Measurements from ENCODE around the gene ZGPAT.
"Not testable (repeated sequence)": the region's sequence is repeated elsewhere in the genome, so short reads cannot be mapped to it uniquely, and the experiment has no call there.

Gene ZGPAT

DNA sequence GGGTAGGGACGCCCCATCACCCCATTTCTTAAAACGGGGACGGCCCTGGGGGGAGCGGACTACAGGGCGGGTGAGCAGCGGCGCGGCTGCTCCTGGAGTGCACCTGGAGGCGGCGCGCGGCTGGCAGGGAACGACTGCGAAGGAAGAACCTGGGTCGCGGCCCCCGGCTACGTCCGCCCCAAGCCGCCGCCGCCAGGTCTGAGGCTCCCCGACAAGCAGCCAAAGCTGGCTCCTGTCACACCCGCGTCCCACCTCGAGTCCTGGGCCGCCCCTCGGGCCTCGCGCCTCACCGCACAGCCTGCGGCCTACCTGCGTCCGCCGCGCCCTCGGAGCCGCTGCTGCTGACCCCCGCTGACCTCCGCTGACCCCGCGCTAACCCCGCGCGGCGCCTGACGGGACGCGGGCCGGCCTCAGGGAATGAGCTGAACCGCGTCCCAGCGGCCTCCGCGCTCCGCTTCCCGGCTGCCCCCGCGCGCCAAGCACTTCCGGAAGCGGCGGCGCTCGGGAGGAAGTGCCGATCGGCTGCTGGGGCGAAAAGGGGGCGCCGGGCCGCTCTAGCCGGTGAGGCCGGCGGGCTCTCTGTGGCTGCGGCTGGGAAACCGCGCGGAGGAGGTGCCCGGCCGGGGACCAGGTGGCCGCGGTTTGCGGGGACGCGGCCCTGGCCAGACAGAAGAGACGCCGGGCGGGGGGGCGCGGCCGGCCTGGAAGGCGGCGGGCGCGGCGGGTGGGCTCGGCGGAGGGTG is at the start of gene ZGPAT, which contains the start of gene ARFRP1:
ZGPAT (plus strand) TSS at position 482 of the 743 bp plus-strand sequence. CDS start 542 bp downstream, outside the sequence.
ARFRP1 (minus strand) TSS at position 419 of the 743 bp plus-strand sequence. CDS start 885 bp downstream, outside the sequence.
- DNase-seq (ENCODE audit: low read depth), result peak; percentile 48

- no peak for DNase-seq (ENCODE audit: low read depth)
Measured at GRCh38 chr20:63658749-63659187, 49.1 kb upstream of the ZGPAT start.

GRCh38 chr20:63659370-63659769 is 48.5 kb upstream of the ZGPAT start:
- DNase-seq (ENCODE audit: low read depth), result no peak

GRCh38 chr20:63660174-63660573 is 47.7 kb upstream of the ZGPAT start:
- not testable (repeated sequence) for DNase-seq (ENCODE audit: low read depth)

- DNase-seq (ENCODE audit: low read depth), result no peak
Measured at GRCh38 chr20:63660622-63661021, 47.2 kb upstream of the ZGPAT start.

GRCh38 chr20:63661108-63661507 is 46.7 kb upstream of the ZGPAT start:
- DNase-seq (ENCODE audit: low read depth), result no peak

GRCh38 chr20:63661959-63662812 is 45.7 kb upstream of the ZGPAT start:
- DNase-seq (ENCODE audit: low read depth), result no peak

DNA sequence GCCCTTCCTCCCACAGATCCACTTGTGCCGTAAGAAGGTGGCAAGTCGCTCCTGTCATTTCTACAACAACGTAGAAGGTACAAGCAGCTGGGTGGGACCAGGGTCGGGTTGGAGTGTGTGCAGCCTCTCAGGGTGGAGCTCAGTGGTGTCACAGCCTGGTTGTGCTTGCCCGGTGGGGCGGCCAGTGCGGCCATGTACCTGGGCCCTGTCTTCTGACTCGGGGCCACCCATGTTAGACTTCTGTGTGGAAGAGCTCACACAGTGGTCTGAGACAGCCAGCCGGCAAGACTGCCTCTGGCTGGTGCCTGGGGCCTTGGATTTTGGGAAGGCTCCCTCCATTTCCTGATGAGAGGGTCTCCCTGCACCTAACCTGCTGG is 45.0 kb upstream of the ZGPAT start:
- no peak for DNase-seq (ENCODE audit: low read depth)

DNA sequence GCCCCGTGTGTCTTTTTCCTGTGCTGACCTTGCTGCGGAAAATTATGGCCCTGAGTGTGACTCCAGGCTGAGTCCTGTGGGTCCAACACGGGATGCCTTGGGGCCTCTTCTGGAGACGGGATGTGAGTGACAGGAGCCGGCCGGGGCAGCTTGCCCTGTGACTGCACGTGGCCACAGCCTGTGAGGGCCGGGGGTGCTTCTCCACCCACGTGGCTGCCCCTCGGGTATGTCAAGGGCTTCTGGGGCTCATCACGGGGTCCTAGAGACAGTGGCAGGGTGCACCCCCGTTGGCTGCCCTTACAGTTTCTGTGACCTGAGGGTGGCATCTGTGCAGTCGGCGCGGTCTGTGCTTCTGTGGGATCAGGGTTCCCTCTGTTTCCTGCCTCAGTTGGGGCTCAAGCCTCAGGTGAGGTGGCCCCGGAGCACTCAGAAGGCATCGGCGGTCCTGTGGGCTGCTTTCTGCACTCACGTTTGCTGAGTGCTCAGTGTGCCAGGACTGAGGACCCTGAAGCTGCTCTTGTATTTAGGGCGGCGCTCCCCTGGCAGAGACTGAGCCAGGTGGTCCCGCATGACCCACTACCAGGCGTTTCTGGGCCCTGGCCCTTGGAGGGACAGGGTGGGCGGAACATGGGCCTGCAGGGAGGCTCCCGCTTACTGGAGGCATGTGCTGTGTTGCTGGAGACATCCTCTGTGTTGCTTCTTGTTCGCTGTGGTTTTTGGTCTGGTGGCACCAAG is 44.3 kb upstream of the ZGPAT start:
- no peak for DNase-seq (ENCODE audit: low read depth)

GRCh38 chr20:63664143-63664851 is 43.5 kb upstream of the ZGPAT start:
- no peak for DNase-seq (ENCODE audit: low read depth)

GRCh38 chr20:63664861-63665594 is 42.8 kb upstream of the ZGPAT start:
- no peak for DNase-seq (ENCODE audit: low read depth)

- no peak for DNase-seq (ENCODE audit: low read depth)
Measured at GRCh38 chr20:63665708-63666107, 42.1 kb upstream of the ZGPAT start.

GRCh38 chr20:63667858-63668257 is 40.0 kb upstream of the ZGPAT start:
- DNase-seq (ENCODE audit: low read depth), result no peak

GRCh38 chr20:63668351-63668750 is 39.5 kb upstream of the ZGPAT start:
- DNase-seq (ENCODE audit: low read depth), result no peak

GRCh38 chr20:63671695-63672094 is 36.1 kb upstream of the ZGPAT start:
- DNase-seq (ENCODE audit: low read depth), result not testable (repeated sequence)

DNA sequence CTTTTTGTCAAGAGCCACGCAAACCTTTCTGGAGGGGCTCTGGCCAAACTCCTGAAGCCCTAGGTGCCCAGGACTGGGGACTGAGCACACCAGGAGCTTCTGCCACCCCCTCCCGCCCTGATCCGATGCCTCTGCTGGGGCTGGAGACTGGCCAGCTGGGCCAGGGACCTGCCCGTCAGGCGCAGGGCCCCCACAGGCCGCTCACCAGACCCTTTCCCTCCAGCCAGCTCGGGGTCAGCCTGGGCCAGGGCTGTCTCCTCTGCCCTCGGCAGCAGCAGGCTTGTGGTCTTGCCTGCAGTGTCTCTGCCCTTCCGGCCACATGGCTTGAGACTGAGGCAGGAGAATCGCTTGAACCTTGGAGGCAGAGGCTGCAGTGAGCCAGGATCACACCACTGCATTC is 35.2 kb upstream of the ZGPAT start:
- no peak for DNase-seq (ENCODE audit: low read depth)

DNA sequence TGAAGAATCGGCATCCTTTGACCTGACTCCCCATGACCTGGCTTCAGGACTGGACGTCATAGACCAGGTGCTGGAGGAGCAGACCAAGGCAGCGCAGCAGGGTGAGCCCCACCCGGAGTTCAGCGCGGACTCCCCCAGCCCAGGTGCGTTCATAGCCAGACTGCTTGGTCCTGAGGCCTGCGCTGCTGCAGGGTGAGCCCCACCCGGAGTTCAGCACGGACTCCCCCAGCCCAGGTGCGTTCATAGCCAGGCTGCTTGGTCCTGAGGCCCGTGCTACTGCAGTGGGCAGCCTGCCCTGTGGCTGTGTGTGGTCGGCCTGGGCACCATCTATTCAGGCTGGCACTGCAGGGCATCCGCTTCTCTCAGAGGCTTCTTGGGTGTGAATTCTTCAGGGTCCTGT is 33.9 kb upstream of the ZGPAT start:
- DNase-seq (ENCODE audit: low read depth), result no peak

DNA sequence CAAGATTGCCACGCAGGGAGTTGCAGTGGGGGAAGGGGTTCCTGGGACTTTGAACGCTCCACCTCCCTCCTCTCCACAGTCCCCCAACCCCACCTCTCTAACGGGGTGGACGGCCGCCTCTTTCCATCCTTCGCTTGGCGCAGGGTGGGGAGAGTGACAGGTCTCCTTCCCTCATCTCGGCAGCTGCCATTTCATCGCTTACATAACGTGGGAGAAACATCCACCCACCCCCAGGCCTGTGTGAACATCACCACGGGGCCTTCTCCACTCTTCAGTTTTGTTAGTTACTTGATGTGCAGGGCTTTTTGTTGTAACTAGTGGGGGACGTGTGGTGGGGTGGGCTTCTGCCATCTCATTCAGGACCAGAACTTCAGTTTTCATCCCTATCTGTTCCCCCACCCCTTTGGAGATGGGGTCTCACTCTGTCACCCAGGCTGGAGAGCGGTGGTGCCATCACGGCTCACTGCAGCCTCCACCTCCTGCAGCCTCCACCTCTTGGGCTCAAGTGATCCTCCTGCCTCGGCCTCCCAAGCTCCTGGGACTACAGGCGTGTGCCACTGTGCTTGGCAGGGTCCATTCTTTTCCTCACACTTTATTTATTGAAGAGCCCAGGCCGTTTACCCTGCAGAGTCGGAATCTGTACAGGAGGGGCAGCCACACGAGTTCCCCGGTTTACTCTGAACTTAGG is 32.0 kb upstream of the ZGPAT start:
- no peak for DNase-seq (ENCODE audit: low read depth)

DNA sequence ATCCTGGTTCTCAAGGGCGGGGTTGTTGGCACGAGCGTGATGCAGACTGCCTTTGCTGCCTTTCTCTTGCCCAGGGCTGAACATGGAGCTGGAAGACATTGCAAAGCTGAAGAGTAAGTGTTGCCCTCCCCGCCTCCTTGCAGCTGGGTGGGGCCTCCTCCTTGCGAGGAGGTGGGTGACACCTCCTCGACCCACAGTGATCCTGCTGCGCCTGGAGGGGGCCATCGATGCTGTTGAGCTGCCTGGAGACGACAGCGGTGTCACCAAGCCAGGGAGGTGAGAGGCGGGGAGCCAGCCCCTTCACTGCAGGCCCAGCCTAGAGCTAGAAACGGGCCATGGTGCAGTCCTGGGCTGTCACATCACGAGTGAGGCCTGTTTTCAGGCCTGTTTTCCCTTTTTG is 29.8 kb upstream of the ZGPAT start:
- no peak for DNase-seq (ENCODE audit: low read depth)

All from HS-27A (cell line).